ENCODE data around the gene FHOD3.

FHOD3 gene

GRCh38 chr18:36649205-36649604, 351.7 kb downstream of the FHOD3 start:
- no peak for DNase-seq (ENCODE audit: low read depth in 2 of 3, low spot score in 2 of 3)

GRCh38 chr18:36650266-36650665, 352.8 kb downstream of the FHOD3 start:
- DNase-seq (ENCODE audit: low read depth in 2 of 3, low spot score in 2 of 3): no peak

GRCh38 chr18:36650906-36651305, 353.4 kb downstream of the FHOD3 start:
- no peak for DNase-seq (ENCODE audit: low read depth in 2 of 3, low spot score in 2 of 3)

- DNase-seq (ENCODE audit: low read depth in 2 of 3, low spot score in 2 of 3): no peak
Observed at GRCh38 chr18:36652503-36652902, 355.0 kb downstream of the FHOD3 start.

GRCh38 chr18:36653141-36653869, 355.8 kb downstream of the FHOD3 start:
- no peak for DNase-seq (ENCODE audit: low read depth in 2 of 3, low spot score in 2 of 3)

- no peak for DNase-seq (ENCODE audit: low read depth in 2 of 3, low spot score in 2 of 3)
Observed at GRCh38 chr18:36653870-36654269, 356.4 kb downstream of the FHOD3 start.

GRCh38 chr18:36655074-36655473, 357.6 kb downstream of the FHOD3 start:
- no peak for DNase-seq (ENCODE audit: low read depth in 2 of 3, low spot score in 2 of 3)

- no peak for DNase-seq (ENCODE audit: low read depth in 2 of 3, low spot score in 2 of 3)
Observed at GRCh38 chr18:36655930-36656329, 358.4 kb downstream of the FHOD3 start.

- no peak for DNase-seq (ENCODE audit: low read depth in 2 of 3, low spot score in 2 of 3)
Observed at GRCh38 chr18:36658611-36659010, 361.1 kb downstream of the FHOD3 start.

GRCh38 chr18:36660311-36660710, 362.8 kb downstream of the FHOD3 start:
- no peak for DNase-seq (ENCODE audit: low read depth in 2 of 3, low spot score in 2 of 3)

- DNase-seq (ENCODE audit: low read depth in 2 of 3, low spot score in 2 of 3): no peak
Observed at GRCh38 chr18:36661999-36662398, 364.5 kb downstream of the FHOD3 start.

GRCh38 chr18:36663312-36663711, 365.8 kb downstream of the FHOD3 start:
- DNase-seq (ENCODE audit: low read depth in 2 of 3, low spot score in 2 of 3): no peak

- DNase-seq (ENCODE audit: low read depth in 2 of 3, low spot score in 2 of 3): no peak
Observed at GRCh38 chr18:36665952-36666351, 368.4 kb downstream of the FHOD3 start.

- DNase-seq (ENCODE audit: low read depth in 2 of 3, low spot score in 2 of 3): no peak
Observed at GRCh38 chr18:36667811-36668210, 370.3 kb downstream of the FHOD3 start.

GRCh38 chr18:36668349-36668748, 370.8 kb downstream of the FHOD3 start:
- no peak for DNase-seq (ENCODE audit: low read depth in 2 of 3, low spot score in 2 of 3)

- DNase-seq (ENCODE audit: low read depth in 2 of 3, low spot score in 2 of 3): no peak
Observed at GRCh38 chr18:36672437-36673344, 375.2 kb downstream of the FHOD3 start.

- DNase-seq (ENCODE audit: low read depth in 2 of 3, low spot score in 2 of 3): no peak
Observed at GRCh38 chr18:36673452-36673851, 375.9 kb downstream of the FHOD3 start.

GRCh38 chr18:36675076-36675475, 377.6 kb downstream of the FHOD3 start:
- DNase-seq (ENCODE audit: low read depth in 2 of 3, low spot score in 2 of 3): no peak

- no peak for DNase-seq (ENCODE audit: low read depth in 2 of 3, low spot score in 2 of 3)
Observed at GRCh38 chr18:36675542-36675941, 378.0 kb downstream of the FHOD3 start.

- no peak for DNase-seq (ENCODE audit: low read depth in 2 of 3, low spot score in 2 of 3)
Observed at GRCh38 chr18:36676629-36677028, 379.1 kb downstream of the FHOD3 start.

- no peak for DNase-seq (ENCODE audit: low read depth in 2 of 3, low spot score in 2 of 3)
Observed at GRCh38 chr18:36680042-36680441, 382.5 kb downstream of the FHOD3 start.

GRCh38 chr18:36685580-36685979, 388.1 kb downstream of the FHOD3 start:
- no peak for DNase-seq (ENCODE audit: low read depth in 2 of 3, low spot score in 2 of 3)
